Skin epidermis (tissue), 12 donors: ENCODE data around the gene SLCO2B1.
"Not testable (repeated sequence)": the region's sequence is repeated elsewhere in the genome, so short reads cannot be mapped to it uniquely, and the experiment has no call there.

Experiments used
- H3K27ac ChIP-seq, 21 experiments: fragments of 200-600 bp; sonication (generic) in 11 of 21; one replicate each; pipeline ENCODE4 v1.5.0; 2020; ENCODE audit warnings: mild to moderate bottlenecking in 3 of 21, inconsistent platforms in 2 of 21, moderate library complexity in 2 of 21
- H3K4me3 ChIP-seq, 7 experiments: fragments of 200-600 bp; sonication (generic) in 2 of 7; one replicate each; pipeline ENCODE4 v1.5.0; 2020; ENCODE audit warnings: inconsistent platforms in 2 of 7, mild to moderate bottlenecking in 2 of 7, moderate library complexity in 1 of 7

Gene SLCO2B1, protein sequence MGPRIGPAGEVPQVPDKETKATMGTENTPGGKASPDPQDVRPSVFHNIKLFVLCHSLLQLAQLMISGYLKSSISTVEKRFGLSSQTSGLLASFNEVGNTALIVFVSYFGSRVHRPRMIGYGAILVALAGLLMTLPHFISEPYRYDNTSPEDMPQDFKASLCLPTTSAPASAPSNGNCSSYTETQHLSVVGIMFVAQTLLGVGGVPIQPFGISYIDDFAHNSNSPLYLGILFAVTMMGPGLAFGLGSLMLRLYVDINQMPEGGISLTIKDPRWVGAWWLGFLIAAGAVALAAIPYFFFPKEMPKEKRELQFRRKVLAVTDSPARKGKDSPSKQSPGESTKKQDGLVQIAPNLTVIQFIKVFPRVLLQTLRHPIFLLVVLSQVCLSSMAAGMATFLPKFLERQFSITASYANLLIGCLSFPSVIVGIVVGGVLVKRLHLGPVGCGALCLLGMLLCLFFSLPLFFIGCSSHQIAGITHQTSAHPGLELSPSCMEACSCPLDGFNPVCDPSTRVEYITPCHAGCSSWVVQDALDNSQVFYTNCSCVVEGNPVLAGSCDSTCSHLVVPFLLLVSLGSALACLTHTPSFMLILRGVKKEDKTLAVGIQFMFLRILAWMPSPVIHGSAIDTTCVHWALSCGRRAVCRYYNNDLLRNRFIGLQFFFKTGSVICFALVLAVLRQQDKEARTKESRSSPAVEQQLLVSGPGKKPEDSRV

DNA sequence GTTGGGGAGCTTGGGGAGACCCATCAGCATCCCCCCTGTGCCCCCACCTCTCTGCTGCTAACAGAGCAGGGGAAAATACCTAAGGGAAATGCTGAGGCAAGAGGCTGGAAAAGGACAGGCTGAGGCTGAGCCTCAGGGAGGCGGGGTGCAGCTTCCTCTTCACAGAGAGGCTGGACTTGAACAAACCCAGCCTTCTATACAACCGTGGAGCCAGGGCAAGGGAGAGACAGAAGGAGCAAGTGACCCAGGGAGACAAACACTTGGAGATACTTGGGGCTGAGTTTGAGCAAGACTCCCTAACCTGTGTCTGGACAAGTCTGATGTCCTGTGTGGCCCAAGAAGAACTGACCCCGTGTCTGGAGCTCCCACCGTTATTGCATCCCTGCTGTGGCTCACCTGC is at the start of gene SLCO2B1:
SLCO2B1 (plus strand) TSS at position 229 of the 400 bp plus-strand sequence. CDS start 275 bp downstream, outside the sequence.
- Histone ChIP-seq H3K4me3 (peak within 1 kb of the TSS in 6 of 7 experiments; percentile 10 to 36 (median 22)), H3K27ac (peak within 1 kb of the TSS in 15 of 21 experiments; percentile 4 to 70 (median 48))

- no peak overlapping the region for H3K4me3 ChIP-seq
- H3K27ac ChIP-seq = no peak overlapping the region
Measured at GRCh38 chr11:75101424-75102128, 49.3 kb upstream of the SLCO2B1 start.

- Histone ChIP-seq H3K27ac (no peak overlapping the region), H3K4me3 (no peak overlapping the region)
Measured at GRCh38 chr11:75103380-75104026, 47.4 kb upstream of the SLCO2B1 start.

DNA sequence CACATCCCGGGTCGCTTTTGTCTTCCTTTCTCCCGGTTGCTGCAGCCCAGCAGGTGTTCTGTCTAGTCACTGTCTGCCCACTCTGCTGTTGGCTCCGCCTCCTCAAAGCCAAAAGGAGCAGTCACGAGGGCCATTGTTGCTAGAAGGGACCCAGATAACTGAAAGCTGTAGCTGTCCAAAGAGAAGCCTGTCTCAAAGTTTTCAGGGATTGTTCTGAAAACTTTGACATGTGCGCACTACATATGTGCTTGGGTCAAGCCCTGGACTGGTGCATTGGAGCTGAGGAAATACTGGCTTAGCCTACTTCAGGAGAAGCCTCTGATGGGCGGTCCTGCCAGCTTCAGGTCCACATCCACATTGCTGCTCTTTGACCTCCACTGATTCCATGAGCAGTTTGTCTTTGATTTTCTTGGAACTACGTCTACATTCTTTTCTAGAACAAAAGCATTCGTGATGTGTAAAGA is 45.4 kb upstream of the SLCO2B1 start:
- no peak overlapping the region for H3K4me3 ChIP-seq
- no peak overlapping the region for H3K27ac ChIP-seq

GRCh38 chr11:75105967-75106681 is 44.8 kb upstream of the SLCO2B1 start:
- not testable (repeated sequence) for H3K27ac ChIP-seq, H3K4me3 ChIP-seq

DNA sequence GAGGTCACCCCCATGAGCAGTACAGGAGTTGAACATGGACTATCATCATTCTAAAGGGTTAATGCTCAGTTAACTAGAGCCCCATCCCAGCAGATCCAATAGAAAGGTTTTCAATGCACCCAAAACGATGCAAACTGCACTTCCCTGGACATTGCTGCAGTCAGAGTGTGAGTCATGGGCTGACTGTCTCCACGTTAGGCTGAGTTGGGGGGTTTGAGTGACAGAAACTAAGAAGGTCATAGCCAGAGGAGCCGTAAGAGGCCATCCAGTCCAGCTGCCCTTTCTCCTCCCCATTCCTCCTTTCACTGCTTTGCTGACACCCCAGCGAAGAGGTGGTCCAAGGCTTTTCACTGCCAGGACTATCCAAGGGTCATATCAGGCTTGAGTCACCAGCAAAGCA is 43.7 kb upstream of the SLCO2B1 start:
- Histone ChIP-seq H3K27ac (no peak overlapping the region), H3K4me3 (no peak overlapping the region)

GRCh38 chr11:75112200-75112599 is 38.7 kb upstream of the SLCO2B1 start:
- Histone ChIP-seq H3K27ac (no peak overlapping the region), H3K4me3 (no peak overlapping the region)

- Histone ChIP-seq H3K4me3 (no peak overlapping the region), H3K27ac (no peak overlapping the region)
Measured at GRCh38 chr11:75113030-75113429, 37.9 kb upstream of the SLCO2B1 start.

DNA sequence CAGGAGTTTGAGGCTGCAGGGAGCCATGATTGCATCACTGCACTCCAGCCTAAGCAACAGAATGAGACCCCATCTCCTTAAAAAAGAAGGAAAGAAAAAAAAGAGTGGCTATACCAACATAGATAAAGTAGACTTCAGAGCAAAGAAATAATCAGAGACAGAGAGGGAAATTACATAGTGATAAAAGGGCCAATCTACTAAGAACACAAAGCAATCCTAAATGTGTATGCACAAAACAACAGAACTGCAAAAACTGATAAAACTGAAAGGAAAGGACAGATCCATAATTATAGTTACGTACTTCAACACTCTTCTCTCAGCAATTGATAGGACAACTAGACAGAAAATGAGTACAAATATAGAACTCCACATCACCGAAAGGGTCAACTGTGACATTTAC is 36.4 kb upstream of the SLCO2B1 start:
- Histone ChIP-seq H3K27ac (no peak overlapping the region), H3K4me3 (no peak overlapping the region)

GRCh38 chr11:75118577-75118976 is 32.3 kb upstream of the SLCO2B1 start:
- H3K27ac ChIP-seq = no peak overlapping the region

GRCh38 chr11:75126564-75126963 is 24.3 kb upstream of the SLCO2B1 start:
- no peak overlapping the region for H3K27ac ChIP-seq
- no peak overlapping the region for H3K4me3 ChIP-seq

More at GRCh38 chr11:75118577-75118976, 32.3 kb upstream of the SLCO2B1 start:
- no peak overlapping the region for H3K4me3 ChIP-seq

GRCh38 chr11:75132080-75132479 is 18.8 kb upstream of the SLCO2B1 start:
- H3K4me3 ChIP-seq = no peak overlapping the region
- H3K27ac ChIP-seq = no peak overlapping the region

DNA sequence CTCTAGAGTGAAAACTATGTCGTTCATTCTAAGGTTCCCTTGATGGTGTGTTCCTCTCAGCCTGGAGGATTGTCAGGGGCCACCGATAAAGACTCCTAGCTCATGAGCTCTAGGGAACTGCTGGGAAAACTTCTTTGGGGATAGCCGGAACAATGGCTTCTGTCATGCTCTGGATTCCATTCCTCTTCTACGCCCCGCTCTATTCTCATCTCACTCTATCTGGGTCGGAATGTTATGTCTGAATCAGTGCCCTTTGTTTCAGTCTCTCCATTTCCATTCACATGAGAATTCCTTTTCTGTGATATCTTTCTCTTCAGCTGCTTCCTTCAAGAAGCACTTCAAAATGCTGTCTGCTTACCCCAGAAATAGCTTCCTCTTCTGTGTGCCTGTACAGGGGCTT is 16.9 kb upstream of the SLCO2B1 start:
- no peak overlapping the region for H3K4me3 ChIP-seq
- H3K27ac ChIP-seq = no peak overlapping the region

GRCh38 chr11:75135021-75135650 is 15.8 kb upstream of the SLCO2B1 start:
- no peak overlapping the region for H3K27ac ChIP-seq
- H3K4me3 ChIP-seq = no peak overlapping the region

GRCh38 chr11:75135651-75136050 is 15.3 kb upstream of the SLCO2B1 start:
- H3K27ac ChIP-seq = no peak overlapping the region
- H3K4me3 ChIP-seq = no peak overlapping the region

DNA sequence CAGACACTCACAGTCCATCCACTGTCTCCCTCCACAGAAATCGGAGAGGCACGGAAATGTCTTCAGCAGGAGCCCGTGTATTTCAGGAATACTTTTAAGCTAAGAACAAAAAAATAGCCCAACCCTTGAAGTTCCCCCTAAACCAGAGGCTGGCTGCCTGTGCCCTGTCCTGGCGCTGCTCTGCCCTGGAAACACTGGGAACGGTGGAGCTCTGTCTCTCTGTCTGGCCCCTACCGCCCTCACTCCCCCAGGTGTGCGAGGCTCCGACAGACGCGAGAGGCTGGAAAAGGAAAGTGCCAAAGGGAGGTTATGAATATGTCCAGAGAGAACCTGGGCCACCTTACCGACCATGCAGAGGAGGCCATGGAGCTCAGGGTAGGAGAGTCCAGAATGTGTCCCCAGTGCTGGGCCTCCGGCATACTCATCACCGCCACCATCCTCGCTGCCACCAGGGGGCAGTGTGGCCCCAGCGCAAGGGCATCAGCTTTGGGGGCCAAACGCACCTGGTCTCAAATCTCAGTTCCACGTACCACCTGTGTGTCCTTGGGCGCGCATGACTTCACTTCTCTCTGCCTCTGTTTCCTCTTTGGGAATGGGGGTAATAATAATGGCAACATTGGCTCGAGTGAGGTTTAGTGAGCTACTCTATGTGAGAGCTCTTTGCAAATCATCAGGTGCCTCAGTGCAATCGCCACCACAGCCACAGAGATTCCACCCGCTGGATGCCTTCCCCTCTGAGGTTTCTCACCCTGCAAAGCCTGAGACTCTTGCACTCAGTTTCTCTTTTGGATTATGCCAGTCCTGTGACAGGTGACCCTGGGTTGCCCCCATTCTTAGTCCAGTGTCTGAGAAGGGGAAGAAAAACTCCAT is 10.4 kb upstream of the SLCO2B1 start:
- Histone ChIP-seq H3K4me3 (no peak overlapping the region), H3K27ac (no peak overlapping the region)

- no peak overlapping the region for H3K4me3 ChIP-seq
- no peak overlapping the region for H3K27ac ChIP-seq
Measured at GRCh38 chr11:75141166-75141565, 9.7 kb upstream of the SLCO2B1 start.
